CD14-positive monocyte (primary cell): ENCODE results near the gene THBS1. TPM values are rescaled to one million over a fixed set of nuclear protein-coding genes. Genes with fewer than 3 reads are reported as not detected.

Experiments used
- DNase-seq, 3 donors: peaks; one replicate each; pipeline ENCODE4 v3.0.0-alpha.2; 2011 to 2022
- H2AFZ ChIP-seq: 2 replicates; pipeline ENCODE4 v1.6.0; 2012; ENCODE audit warnings: mild to moderate bottlenecking, low read depth, low read length, inconsistent platforms; ENCODE audit not compliant: insufficient read depth, poor library complexity, severe bottlenecking
- H3K27ac ChIP-seq, 2 donors: 1 replicate in 1 of 2; 2 replicates in 1 of 2; pipeline ENCODE4 v1.5.1; 2012 to 2013; ENCODE audit warnings: low read length in 2 of 2, control low read depth in 1 of 2, inconsistent platforms in 1 of 2, low read depth in 1 of 2, mild to moderate bottlenecking in 1 of 2
- H3K27me3 ChIP-seq, 2 donors: one replicate each; pipeline versions ENCODE4 v1.6.0 to v1.6.1; 2011 to 2013; ENCODE audit warnings: low read length in 2 of 2; ENCODE audit not compliant: control insufficient read depth in 2 of 2, insufficient read depth in 2 of 2
- H3K36me3 ChIP-seq, 2 donors: replicated peaks in 1 of 2; 1 replicate in 1 of 2; 2 replicates in 1 of 2; pipeline versions ENCODE4 v1.5.1 to v1.6.1; 2012 to 2013; ENCODE audit warnings: low read length in 2 of 2, control low read depth in 1 of 2, inconsistent platforms in 1 of 2, mild to moderate bottlenecking in 1 of 2; ENCODE audit not compliant: insufficient read depth in 2 of 2, control insufficient read depth in 1 of 2
- H3K4me1 ChIP-seq, 2 donors: 1 replicate in 1 of 2; 2 replicates in 1 of 2; pipeline versions ENCODE4 v1.5.1 to v1.6.1; 2012 to 2013; ENCODE audit warnings: low read length in 2 of 2, control low read depth in 1 of 2, inconsistent platforms in 1 of 2, mild to moderate bottlenecking in 1 of 2, moderate library complexity in 1 of 2; ENCODE audit not compliant: insufficient read depth in 2 of 2, control insufficient read depth in 1 of 2
- H3K4me2 ChIP-seq: replicated peaks from 2 replicates; pipeline ENCODE3; 2012; ENCODE audit warnings: low read length, moderate library complexity, mild to moderate bottlenecking; ENCODE audit not compliant: poor library complexity, severe bottlenecking; ENCODE audit errors: extremely low read depth
- H3K4me3 ChIP-seq, 3 experiments: fragments of 200-600 bp in 1 of 3; sonication (generic) in 1 of 3; replicated peaks in 1 of 3; 1 replicate in 2 of 3; 2 replicates in 1 of 3; pipeline ENCODE4 v1.5.1; 2011 to 2013; ENCODE audit warnings: low read length in 3 of 3, mild to moderate bottlenecking in 3 of 3, control low read depth in 2 of 3, low read depth in 2 of 3, inconsistent platforms in 1 of 3, moderate library complexity in 1 of 3
- H3K79me2 ChIP-seq: 2 replicates; pipeline ENCODE4 v1.6.0; 2012; ENCODE audit warnings: mild to moderate bottlenecking, control low read depth, inconsistent platforms, low read length, moderate library complexity; ENCODE audit not compliant: insufficient read depth
- H3K9ac ChIP-seq: 2 replicates; pipeline ENCODE4 v1.6.0; 2017; ENCODE audit warnings: low read length, mild to moderate bottlenecking; ENCODE audit not compliant: insufficient read depth, poor library complexity, severe bottlenecking
- H3K9me3 ChIP-seq, 2 donors: replicated peaks in 1 of 2; 1 replicate in 1 of 2; 2 replicates in 1 of 2; pipeline versions ENCODE4 v1.5.1 to v1.6.1; 2012 to 2013; ENCODE audit warnings: low read length in 2 of 2, control low read depth in 1 of 2; ENCODE audit not compliant: control insufficient read depth in 1 of 2, insufficient read depth in 1 of 2
- H4K20me1 ChIP-seq: 2 replicates; pipeline ENCODE4 v1.6.0; 2012; ENCODE audit warnings: mild to moderate bottlenecking, low read length, control low read depth, moderate library complexity; ENCODE audit not compliant: insufficient read depth
- H3K27ac Mint-ChIP-seq, 7 donors: one replicate each; pipeline ENCODE4 v1.8.0; 2020; ENCODE audit warnings: mild to moderate bottlenecking in 7 of 7, mixed read lengths in 7 of 7, moderate library complexity in 6 of 7, inconsistent platforms in 2 of 7
- H3K27me3 Mint-ChIP-seq, 3 donors: one replicate each; pipeline ENCODE4 v1.8.0; 2021 to 2022; ENCODE audit warnings: low read depth in 3 of 3, mild to moderate bottlenecking in 3 of 3, mixed read lengths in 3 of 3, moderate library complexity in 3 of 3, inconsistent platforms in 1 of 3
- H3K36me3 Mint-ChIP-seq, 2 donors: one replicate each; pipeline ENCODE4 v1.8.0; 2020; ENCODE audit warnings: mixed read lengths in 2 of 2, inconsistent platforms in 1 of 2, mild to moderate bottlenecking in 1 of 2
- H3K4me1 Mint-ChIP-seq: one replicate; pipeline ENCODE4 v1.8.0; 2020; ENCODE audit warnings: mild to moderate bottlenecking, mixed read lengths
- H3K4me3 Mint-ChIP-seq, 2 donors: one replicate each; pipeline ENCODE4 v1.8.0; 2020; ENCODE audit warnings: mild to moderate bottlenecking in 2 of 2, mixed read lengths in 2 of 2, moderate library complexity in 1 of 2
- H3K9me3 Mint-ChIP-seq, 7 donors: one replicate each; pipeline ENCODE4 v1.8.0; 2020 to 2022; ENCODE audit warnings: mixed read lengths in 7 of 7, mild to moderate bottlenecking in 6 of 7, moderate library complexity in 6 of 7, inconsistent platforms in 2 of 7
- CTCF ChIP-seq: fragments of 200-600 bp; IDR thresholded peaks from one replicate; pipeline ENCODE4 v1.8.0; 2022; ENCODE audit warnings: antibody characterized with exemption, mild to moderate bottlenecking
- WGBS: methylation state at CpG from one replicate; pipeline ENCODE4 v1.1.5; 2013; ENCODE audit warnings: missing lambda C conversion rate; ENCODE audit not compliant: insufficient coverage; 5-methylcytosine and 5-hydroxymethylcytosine counted together
- intact Hi-C, 2 donors: fragments of 100-400 bp; cut with micrococcal nuclease; formaldehyde crosslinking; loops; one replicate each; pipeline versions ENCODE4 v1.15.0 to v1.15.1; 2023
- polyA plus RNA-seq, 3 donors: library from polyadenylated mRNA; depleted of rRNA in 1 of 3; unstranded in 2 of 3; stranded (reverse) in 1 of 3; fragments of 300-500 nt in 2 of 3; fragments of >200 nt in 1 of 3; fragmentation: Illumina TruSeq in 2 of 3; gene quantifications; 1 replicate in 2 of 3; 2 replicates in 1 of 3; pipeline ENCODE4 v1.2.3, GENCODE V29; 2012 to 2021

Gene THBS1
- polyA plus RNA-seq, 3 donors: 0.52 to 151 (median 55.4) TPM

GRCh38 chr15:39643727-39644126 is 62.8 kb downstream of the THBS1 start:
- Histone ChIP-seq H3K36me3 (no peaks in the 10 kb centered on the region), H3K27me3 (no peaks in the 10 kb centered on the region), H3K4me3 (no peak overlapping the region), H3K9me3 (no peaks in the 10 kb centered on the region), H3K79me2 (no peaks in the 10 kb centered on the region), H3K4me1 (no peaks in the 10 kb centered on the region), H2AFZ (no peak overlapping the region), H3K4me2 (no peak overlapping the region), H3K27ac (no peak overlapping the region), H3K9ac (no peak overlapping the region), H4K20me1 (no peaks in the 10 kb centered on the region)
- no peaks in the 10 kb centered on the region for H3K9me3 Mint-ChIP-seq
- no peak overlapping the region for H3K4me3 Mint-ChIP-seq
- no CpG with 5 or more reads among the region's 1 CpG for WGBS
- no peaks in the 10 kb centered on the region for H3K36me3 Mint-ChIP-seq
- H3K27ac Mint-ChIP-seq: no peak overlapping the region
- no peak for DNase-seq
- intact Hi-C loops: no loop called here
- no peak for TF ChIP-seq CTCF
- H3K4me1 Mint-ChIP-seq: no peaks in the 10 kb centered on the region
- peaks cover 0 to 2% (median 1%) of the 10 kb centered on the region in 3 donors for H3K27me3 Mint-ChIP-seq

- Mint-ChIP-seq H3K4me1 (no peaks in the 10 kb centered on the region), H3K27ac (no peak overlapping the region), H3K9me3 (no peaks in the 10 kb centered on the region), H3K36me3 (no peaks in the 10 kb centered on the region), H3K4me3 (no peak overlapping the region), H3K27me3 (peaks cover 0 to 2% (median 1%) of the 10 kb centered on the region in 3 donors)
- H3K27ac ChIP-seq: no peak overlapping the region
- no peaks in the 10 kb centered on the region for H3K4me1 ChIP-seq
- H3K36me3 ChIP-seq: no peaks in the 10 kb centered on the region
- DNase-seq: no peak
- intact Hi-C loops: no loop called here
- no peaks in the 10 kb centered on the region for H3K79me2 ChIP-seq
- H3K4me3 ChIP-seq: no peak overlapping the region
- WGBS: 93% methylated on average over 13 of the region's 13 CpGs
- TF ChIP-seq CTCF: no peak
- H2AFZ ChIP-seq: no peak overlapping the region
- H3K9ac ChIP-seq: no peak overlapping the region
- H3K27me3 ChIP-seq: no peaks in the 10 kb centered on the region
- H4K20me1 ChIP-seq: no peaks in the 10 kb centered on the region
- no peak overlapping the region for H3K4me2 ChIP-seq
- H3K9me3 ChIP-seq: no peaks in the 10 kb centered on the region
Measured at GRCh38 chr15:39644136-39644535, 63.3 kb downstream of the THBS1 start.
